HG03060 (cell line): ENCODE results near the gene NUP210L.
"Not testable (repeated sequence)": the region's sequence is repeated elsewhere in the genome, so short reads cannot be mapped to it uniquely, and the experiment has no call there.

Experiments used
- ATAC-seq: cut with Tn5 transposase; IDR thresholded peaks from one replicate; pipeline ENCODE4 v1.9.1; 2021; ENCODE audit warnings: low read depth, moderate number of reproducible peaks; ENCODE audit not compliant: unreplicated experiment

NUP210L gene

DNA sequence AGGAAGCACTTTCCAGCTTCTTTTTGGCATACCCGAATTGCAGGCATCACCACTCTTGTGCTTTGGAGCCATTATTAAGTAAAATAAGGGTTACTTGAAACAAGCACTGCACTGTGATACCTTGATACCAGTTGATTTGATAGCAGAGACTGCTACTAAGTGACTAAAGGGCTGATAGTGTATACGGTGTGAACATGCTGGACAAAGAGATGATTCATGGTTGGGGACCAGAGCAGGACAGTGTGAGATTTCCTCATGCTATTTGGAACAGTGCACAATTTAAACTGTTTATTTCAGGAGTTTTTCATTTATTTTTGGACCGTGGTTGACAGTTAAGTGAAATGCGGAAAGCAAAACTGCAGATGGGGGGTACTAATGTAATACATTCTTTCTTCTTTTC lies 154.5 kb downstream of the NUP210L start:
- ATAC-seq: no peak

DNA sequence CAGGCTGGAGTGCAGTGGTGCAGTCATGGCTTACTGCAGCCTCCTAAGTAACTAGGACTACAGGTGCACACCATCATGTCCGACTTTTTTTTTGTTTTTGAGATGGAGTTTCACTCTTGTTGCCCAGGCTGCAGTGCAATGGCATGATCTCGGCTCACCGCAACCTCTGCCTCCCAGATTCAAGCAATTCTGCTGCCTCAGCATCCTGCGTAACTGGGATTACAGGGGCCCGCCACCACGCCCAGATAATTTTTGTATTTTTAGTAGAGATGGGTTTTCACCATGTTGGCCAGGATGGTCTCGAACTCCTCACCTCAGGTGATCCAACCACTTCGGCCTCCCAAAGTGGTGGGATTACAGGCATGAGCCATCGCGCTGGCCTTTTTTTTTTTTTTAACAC lies 158.0 kb downstream of the NUP210L start:
- ATAC-seq: not testable (repeated sequence)

DNA sequence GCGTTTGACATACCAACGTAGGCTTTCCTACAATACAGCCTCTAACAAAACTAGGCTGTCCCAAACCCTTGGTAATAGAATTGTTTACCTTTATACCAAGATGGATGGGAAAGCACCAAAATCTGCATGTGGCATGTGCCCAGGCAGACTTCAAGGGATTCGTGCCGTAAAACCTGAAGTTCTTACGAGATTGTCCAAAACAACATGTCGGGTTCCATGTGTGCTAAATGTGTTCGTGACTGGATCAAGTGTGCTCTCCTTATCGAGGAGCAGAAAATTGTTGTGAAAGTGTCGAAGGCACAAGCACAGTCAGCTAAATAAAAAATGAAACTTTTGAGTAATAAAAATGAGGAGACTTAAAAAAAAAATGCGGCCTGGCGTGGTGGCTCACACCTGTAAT lies 159.2 kb downstream of the NUP210L start:
- no peak for ATAC-seq

DNA sequence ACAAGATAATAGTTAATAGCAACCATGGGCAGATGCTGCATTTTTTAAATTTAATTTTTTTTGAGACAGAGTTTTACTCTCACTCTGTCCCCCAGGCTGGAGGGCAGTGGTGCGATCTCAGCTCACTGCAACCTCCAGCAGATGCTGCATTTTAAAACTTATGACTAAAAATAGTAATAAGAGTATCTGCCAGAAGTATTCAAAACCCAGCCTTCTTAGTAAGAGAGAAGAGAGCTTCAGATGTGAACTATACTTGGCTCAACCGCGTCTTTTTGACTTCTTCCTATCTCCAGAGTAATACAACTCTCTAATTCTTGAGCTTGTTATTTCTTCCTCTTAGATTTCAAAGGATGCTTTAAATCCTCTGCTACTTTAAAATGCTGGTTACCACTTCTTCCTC lies 159.7 kb downstream of the NUP210L start:
- no peak for ATAC-seq

GRCh38 chr1:153991806-153992205 lies 163.1 kb downstream of the NUP210L start:
- ATAC-seq: no peak

- ATAC-seq: no peak
These were observed 163.7 kb downstream of the NUP210L start for GRCh38 chr1:153991151-153991630.

DNA sequence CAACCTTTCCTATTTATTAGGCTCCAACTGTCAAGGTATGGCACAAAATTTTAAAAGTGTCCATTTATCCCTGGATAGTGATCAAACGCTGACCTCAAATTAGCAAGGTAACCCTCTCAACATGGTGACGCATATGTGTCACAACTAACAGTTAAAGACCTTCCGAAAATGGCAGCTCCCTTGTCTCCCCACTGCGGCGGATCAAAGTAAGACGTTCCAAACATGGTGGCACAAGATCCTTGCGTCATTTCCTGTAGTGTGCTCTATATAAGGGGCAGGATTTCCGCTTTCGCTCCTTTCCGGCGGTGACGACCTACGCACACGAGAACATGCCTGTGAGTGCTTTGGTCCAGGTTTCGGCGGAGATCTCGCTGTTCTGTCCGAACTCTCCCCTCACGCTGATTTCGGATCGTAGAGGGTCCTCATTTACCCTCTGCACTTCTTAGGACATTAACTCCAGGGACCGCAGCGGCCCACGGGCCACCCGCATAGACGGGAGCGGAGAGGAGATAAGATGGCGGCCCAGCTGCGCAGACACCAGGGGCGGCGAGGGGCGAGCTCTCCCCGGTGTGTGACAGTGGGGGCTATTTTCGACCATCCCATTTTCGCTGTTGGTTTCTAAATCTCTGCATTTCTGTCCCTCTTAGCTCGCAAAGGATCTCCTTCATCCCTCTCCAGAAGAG lies 164.3 kb downstream of the NUP210L start, which contains the start of gene RPS27:
Gene RPS27 (plus strand): TSS at position 295 of the 683 bp plus-strand sequence. CDS start 35 bp downstream, at position 330.
- ATAC-seq: peak; percentile 83

- no peak for ATAC-seq
These were observed 167.3 kb downstream of the NUP210L start for GRCh38 chr1:153987621-153988020.

- ATAC-seq: no peak
These were observed 168.7 kb downstream of the NUP210L start, which contains the start of gene RAB13 for GRCh38 chr1:153985941-153986761. Gene RAB13, minus strand, starts transcription at chr1:153986339. Its CDS starts 103 bp downstream, at chr1:153986236.

DNA sequence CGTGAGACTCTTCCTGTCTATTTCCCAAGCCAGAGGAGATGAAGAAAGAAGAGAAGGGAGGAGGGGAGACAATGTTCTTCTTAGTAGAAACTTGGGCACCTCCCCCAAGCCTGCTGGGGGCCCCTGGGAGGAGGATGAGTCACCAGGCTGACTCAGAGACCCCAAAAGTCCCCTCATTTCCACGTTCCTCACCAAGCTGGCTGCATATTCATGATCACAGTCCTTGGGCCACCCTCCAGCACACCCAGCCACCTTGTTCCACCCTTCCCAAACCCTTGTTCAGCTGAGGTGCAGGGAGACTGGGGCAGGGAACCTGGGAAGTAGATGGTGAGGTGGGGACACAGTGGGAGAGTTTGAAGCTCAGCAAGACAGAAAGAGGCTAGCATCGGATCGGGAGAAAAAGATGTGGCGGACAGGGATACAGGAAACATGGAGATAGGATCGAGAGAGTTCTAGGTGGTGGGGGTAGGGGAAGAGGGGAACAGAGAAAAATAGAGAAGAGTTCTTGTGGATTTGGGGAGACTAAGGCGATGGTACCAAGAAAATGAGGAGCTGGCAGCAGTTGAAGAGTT lies 169.4 kb downstream of the NUP210L start:
- no peak for ATAC-seq

DNA sequence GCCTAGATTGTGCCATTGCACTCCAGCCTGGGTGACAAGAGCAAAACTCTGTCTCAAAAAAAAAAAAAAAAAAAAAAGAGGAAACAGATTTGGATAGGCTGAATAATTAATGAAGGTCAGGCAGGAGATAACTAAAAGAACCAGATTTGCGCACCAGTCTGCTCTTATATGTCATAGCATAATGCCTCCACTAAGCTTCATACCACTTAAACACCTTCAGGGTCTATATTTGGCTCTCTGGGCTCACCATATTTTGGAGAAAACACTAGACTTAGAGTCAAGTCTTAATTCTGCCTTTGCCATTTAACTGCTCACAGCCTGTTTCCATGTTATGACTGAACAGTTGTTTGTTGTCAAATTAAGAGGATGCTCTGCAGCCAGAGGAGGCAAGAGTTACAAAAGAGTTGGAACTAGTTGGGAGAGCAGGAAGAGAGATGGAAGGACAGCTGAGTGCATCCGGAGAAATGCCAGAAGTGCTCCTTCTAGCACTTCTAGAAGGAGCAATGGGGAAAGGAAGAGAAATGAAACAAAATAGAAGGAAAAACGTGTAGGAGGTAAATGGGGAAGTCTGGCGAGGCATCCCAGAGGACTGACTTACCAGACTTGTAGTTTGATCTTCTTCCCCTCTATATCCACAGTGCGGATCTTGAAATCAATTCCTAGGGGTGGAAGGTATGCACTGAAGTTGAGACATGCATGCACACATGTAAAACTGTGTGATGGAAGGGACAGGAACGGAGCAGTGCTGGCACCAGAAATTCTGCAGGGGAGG lies 170.6 kb downstream of the NUP210L start:
- ATAC-seq: no peak

- ATAC-seq: not testable (repeated sequence)
These were observed 173.1 kb downstream of the NUP210L start for GRCh38 chr1:153981735-153982134.

- not testable (repeated sequence) for ATAC-seq
These were observed 175.8 kb downstream of the NUP210L start for GRCh38 chr1:153979091-153979490.

DNA sequence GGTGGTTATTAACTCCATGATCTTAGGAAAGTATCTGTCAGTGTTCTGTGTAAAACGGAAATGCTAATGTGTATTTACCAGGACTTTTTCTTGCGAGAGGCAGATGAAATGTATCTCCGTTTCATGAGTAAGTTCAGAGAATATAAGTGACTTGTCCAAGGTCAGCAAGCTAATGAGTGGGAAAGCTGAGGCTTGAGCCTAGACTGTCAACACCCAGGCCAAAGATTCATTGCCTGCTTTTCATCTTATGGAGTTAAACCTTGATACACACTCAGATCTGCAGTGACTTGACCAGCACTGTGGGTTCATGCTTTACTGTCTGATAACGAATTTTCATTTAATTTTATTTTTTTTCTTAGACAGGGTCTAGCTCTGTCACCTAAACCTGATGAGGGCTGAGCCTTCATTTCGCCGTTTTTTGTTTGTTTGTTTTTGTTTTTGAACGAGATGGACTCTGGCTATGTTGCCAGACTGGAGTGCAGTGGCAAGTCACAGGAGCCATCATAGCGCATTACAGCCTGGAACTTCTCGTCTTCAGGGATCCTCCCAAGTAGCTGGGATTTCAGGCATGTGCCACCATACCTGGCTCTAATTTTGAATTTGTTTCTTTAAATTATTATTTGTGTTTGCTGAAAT lies 176.5 kb downstream of the NUP210L start:
- ATAC-seq: no peak

- ATAC-seq: no peak
These were observed 177.3 kb downstream of the NUP210L start, which contains the start of gene JTB for GRCh38 chr1:153977250-153978240. Gene JTB, minus strand, starts transcription at chr1:153977674. Its CDS starts 422 bp downstream, at chr1:153977252.

GRCh38 chr1:153976819-153977249 lies 178.0 kb downstream of the NUP210L start:
- no peak for ATAC-seq

- no peak for ATAC-seq
These were observed 181.3 kb downstream of the NUP210L start for GRCh38 chr1:153973525-153973924.

DNA sequence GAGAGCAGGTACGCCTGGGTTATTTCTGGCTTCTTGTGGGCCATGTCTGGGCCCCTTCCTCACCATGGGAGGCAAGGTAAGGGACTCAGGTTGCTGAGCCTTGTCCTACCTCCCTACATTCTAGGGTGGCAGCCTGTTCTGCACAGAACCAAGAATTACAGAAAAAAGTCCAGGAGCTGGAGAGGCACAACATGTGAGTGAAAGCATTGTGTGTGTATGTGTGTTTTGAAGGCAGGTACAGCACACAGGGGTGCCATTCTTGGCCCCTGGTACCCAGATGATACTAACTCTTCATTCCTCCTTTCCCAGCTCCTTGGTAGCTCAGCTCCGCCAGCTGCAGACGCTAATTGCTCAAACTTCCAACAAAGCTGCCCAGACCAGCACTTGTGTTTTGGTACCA lies 181.8 kb downstream of the NUP210L start:
- ATAC-seq: no peak

DNA sequence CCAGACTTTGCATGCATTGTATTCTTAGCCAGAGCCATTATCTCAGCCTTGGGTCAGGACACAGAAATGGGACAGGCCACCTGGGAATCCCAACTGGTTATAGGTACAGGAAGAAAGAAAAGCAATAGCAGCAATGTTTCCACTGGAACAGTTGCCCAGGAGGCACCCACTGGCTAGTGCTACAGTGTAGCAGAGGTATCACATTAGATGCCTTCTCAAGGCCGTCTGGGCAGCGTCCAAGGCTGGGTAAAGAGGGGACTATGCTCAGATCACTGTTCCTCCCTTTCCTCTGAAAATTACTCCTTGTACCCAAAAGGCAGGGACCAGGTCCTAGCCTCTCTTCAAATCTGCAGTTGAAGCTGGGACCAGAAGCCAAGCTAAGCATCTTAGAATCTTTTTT lies 184.5 kb downstream of the NUP210L start:
- no peak for ATAC-seq
